ENCODE measurements around the gene PIEZO2.

DNA sequence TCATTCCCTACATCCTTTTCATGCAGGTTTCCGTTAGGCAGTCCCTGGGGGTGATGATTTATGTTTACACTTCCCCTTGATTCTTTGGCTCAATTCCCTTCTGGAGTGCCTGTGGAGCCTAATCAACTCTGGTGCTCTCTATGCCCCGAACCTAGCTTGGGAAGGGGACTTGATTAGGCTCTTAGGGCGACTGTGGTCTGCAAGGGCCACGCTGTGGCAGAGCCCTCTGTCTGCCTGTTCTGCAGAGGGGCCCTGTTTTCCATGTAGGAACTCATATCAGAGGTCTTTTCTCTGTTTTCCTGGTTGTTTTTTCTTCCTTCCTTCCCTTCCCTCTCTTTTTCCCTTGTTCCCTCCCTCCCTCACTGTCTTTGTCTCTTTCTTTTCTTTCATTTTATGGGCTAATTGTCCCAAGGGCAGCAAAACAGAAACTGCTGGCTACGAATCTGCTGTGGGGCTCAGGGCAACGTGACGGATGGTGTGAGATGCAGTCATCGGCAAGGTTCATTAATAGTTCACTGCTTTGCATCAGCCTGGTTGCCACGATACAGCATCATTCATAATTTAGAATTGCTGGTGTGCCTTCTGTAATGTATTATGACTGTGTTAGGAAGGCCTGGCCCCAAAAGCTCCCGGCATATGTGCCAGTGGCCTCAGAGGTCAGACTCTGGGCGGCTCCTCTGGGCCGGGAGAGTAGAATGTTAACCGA is 489.0 kb downstream of the PIEZO2 start:
- TF ChIP-seq, protein P1, sequence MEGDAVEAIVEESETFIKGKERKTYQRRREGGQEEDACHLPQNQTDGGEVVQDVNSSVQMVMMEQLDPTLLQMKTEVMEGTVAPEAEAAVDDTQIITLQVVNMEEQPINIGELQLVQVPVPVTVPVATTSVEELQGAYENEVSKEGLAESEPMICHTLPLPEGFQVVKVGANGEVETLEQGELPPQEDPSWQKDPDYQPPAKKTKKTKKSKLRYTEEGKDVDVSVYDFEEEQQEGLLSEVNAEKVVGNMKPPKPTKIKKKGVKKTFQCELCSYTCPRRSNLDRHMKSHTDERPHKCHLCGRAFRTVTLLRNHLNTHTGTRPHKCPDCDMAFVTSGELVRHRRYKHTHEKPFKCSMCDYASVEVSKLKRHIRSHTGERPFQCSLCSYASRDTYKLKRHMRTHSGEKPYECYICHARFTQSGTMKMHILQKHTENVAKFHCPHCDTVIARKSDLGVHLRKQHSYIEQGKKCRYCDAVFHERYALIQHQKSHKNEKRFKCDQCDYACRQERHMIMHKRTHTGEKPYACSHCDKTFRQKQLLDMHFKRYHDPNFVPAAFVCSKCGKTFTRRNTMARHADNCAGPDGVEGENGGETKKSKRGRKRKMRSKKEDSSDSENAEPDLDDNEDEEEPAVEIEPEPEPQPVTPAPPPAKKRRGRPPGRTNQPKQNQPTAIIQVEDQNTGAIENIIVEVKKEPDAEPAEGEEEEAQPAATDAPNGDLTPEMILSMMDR (IDR thresholded peaks at IDR 0.05), result no peak
- TF ChIP-seq POLR2A (IDR thresholded peaks at IDR 0.05; ENCODE audit: low read depth) (no peak), POLR2AphosphoS5 (IDR thresholded peaks at IDR 0.05) (peak in 1 of 2 donors; percentile 15)
